Endothelial cell of umbilical vein (primary cell): Measurements from ENCODE around the gene RNF43. TPM values are rescaled to one million over a fixed set of nuclear protein-coding genes. Genes with fewer than 3 reads are reported as not detected.

Experiments
- BruUV-seq: library from RNA; stranded (reverse); fragments of 400-500 nt; replicated peaks from 2 replicates; lab custom pipeline; 2021; lab: Mats Ljungman, UMichigan
- CTCF ChIA-PET: fragments of 300-600, 350-600 bp; sonication (Branson Sonifier 250); formaldehyde crosslinking; loops from one replicate; lab custom pipeline; 2021; ENCODE audit warnings: antibody characterized with exemption, inconsistent platforms; lab: Charles Lee
- POLR2A ChIA-PET: fragments of 300-600, 350-600 bp; sonication (Branson Sonifier 250); formaldehyde crosslinking; loops from one replicate; lab custom pipeline; 2021; ENCODE audit warnings: antibody characterized with exemption, inconsistent platforms; lab: Charles Lee
- DNase-seq: peaks from one replicate; pipeline ENCODE4 v3.0.0-alpha.2; 2011; ENCODE audit warnings: low read depth, low spot score
- FAIRE-seq: peaks from 2 replicates; lab custom pipeline; 2011; peaks lifted over from hg19 to GRCh38; lab: Jason Lieb, UNC
- H2AFZ ChIP-seq: 2 replicates; pipeline ENCODE4 v1.6.0; 2012; ENCODE audit warnings: low read depth, low read length, control low read depth, inconsistent platforms
- H3K27ac ChIP-seq: 2 replicates; pipeline ENCODE4 v1.5.1; 2011; ENCODE audit warnings: low read depth, mild to moderate bottlenecking, control low read depth, low read length, moderate library complexity; ENCODE audit not compliant: insufficient read depth
- H3K27me3 ChIP-seq, 2 experiments: 2 replicates each; pipeline versions ENCODE4 v1.6.0 to v1.6.1; 2011; ENCODE audit warnings: low read length in 2 of 2, mixed read lengths in 1 of 2; ENCODE audit not compliant: control insufficient read depth in 2 of 2, insufficient read depth in 2 of 2
- H3K36me3 ChIP-seq, 2 experiments: 2 replicates in 1 of 2; 3 replicates in 1 of 2; pipeline ENCODE4 v1.5.1; 2011; ENCODE audit warnings: low read length in 2 of 2, mild to moderate bottlenecking in 1 of 2, moderate library complexity in 1 of 2; ENCODE audit not compliant: control insufficient read depth in 2 of 2, insufficient read depth in 2 of 2; ENCODE audit errors: extremely low read depth in 1 of 2
- H3K4me1 ChIP-seq: 3 replicates; pipeline ENCODE4 v1.5.1; 2011; ENCODE audit warnings: mild to moderate bottlenecking, low read length; ENCODE audit not compliant: control insufficient read depth, insufficient read depth; ENCODE audit errors: extremely low read depth
- H3K4me2 ChIP-seq: 2 replicates; pipeline ENCODE4 v1.6.1; 2011; ENCODE audit warnings: low read length, control low read depth, mixed read lengths; ENCODE audit not compliant: insufficient read depth
- H3K4me3 ChIP-seq, 3 experiments: fragments of 200-600 bp in 1 of 3; sonication (generic), shearing (Covaris generic) in 1 of 3; replicated peaks in 1 of 3; 2 replicates each; pipeline ENCODE4 v1.5.1; 2011 to 2016; ENCODE audit warnings: control low read depth in 3 of 3, low read length in 3 of 3, mild to moderate bottlenecking in 2 of 3, inconsistent platforms in 1 of 3, low read depth in 1 of 3, moderate library complexity in 1 of 3; ENCODE audit not compliant: insufficient read depth in 1 of 3
- H3K79me2 ChIP-seq: 2 replicates; pipeline ENCODE4 v1.6.0; 2012; ENCODE audit warnings: low read length, inconsistent platforms; ENCODE audit not compliant: control insufficient read depth, insufficient read depth
- H3K9ac ChIP-seq: replicated peaks from 2 replicates; pipeline ENCODE3; 2011; ENCODE audit warnings: low read length, control low read depth; ENCODE audit not compliant: insufficient read depth; ENCODE audit errors: extremely low read depth
- H3K9me1 ChIP-seq: replicated peaks from 3 replicates; pipeline ENCODE4 v1.6.0; 2011; ENCODE audit warnings: mild to moderate bottlenecking, low read length; ENCODE audit not compliant: control insufficient read depth, insufficient read depth; ENCODE audit errors: extremely low read depth
- H3K9me3 ChIP-seq: replicated peaks from 2 replicates; pipeline ENCODE4 v1.5.1; 2012; ENCODE audit warnings: low read length, inconsistent platforms; ENCODE audit not compliant: control insufficient read depth, insufficient read depth
- H4K20me1 ChIP-seq: replicated peaks from 2 replicates; pipeline ENCODE3; 2011; ENCODE audit warnings: mild to moderate bottlenecking, low read length; ENCODE audit not compliant: control insufficient read depth, insufficient read depth; ENCODE audit errors: extremely low read depth
- CTCF ChIP-seq, 2 donors: IDR thresholded peaks; 1 replicate in 1 of 2; 2 replicates in 1 of 2; pipeline ENCODE4 v1.5.1; 2011; ENCODE audit warnings: low read length in 2 of 2, mild to moderate bottlenecking in 2 of 2, moderate library complexity in 2 of 2, control low read depth in 1 of 2, inconsistent platforms in 1 of 2, low read depth in 1 of 2; ENCODE audit not compliant: insufficient read depth in 1 of 2; ENCODE audit errors: extremely low read depth in 1 of 2
- EZH2 ChIP-seq: IDR thresholded peaks from 2 replicates; pipeline ENCODE4 v1.6.1; 2012; ENCODE audit warnings: borderline replicate concordance, low read depth, mild to moderate bottlenecking, moderate library complexity, low read length, inconsistent platforms; ENCODE audit not compliant: severe bottlenecking
- FOS ChIP-seq: IDR thresholded peaks from 2 replicates; pipeline ENCODE4 v1.6.1; 2011; ENCODE audit warnings: mild to moderate bottlenecking, low read length, moderate library complexity, borderline replicate concordance; ENCODE audit not compliant: insufficient read depth
- GATA2 ChIP-seq: IDR thresholded peaks from 2 replicates; pipeline ENCODE4 v1.7.0; 2011; ENCODE audit warnings: low read depth, mild to moderate bottlenecking, moderate library complexity, mixed read lengths, low read length; ENCODE audit not compliant: insufficient read length, insufficient read depth
- JUN ChIP-seq: IDR thresholded peaks from 2 replicates; pipeline ENCODE4 v1.6.1; 2011; ENCODE audit warnings: borderline replicate concordance, low read depth; ENCODE audit not compliant: insufficient read length, insufficient read depth
- MAX ChIP-seq: IDR thresholded peaks from 2 replicates; pipeline ENCODE4 v1.6.1; 2011; ENCODE audit not compliant: insufficient read depth, insufficient read length
- MYC ChIP-seq: IDR thresholded peaks from one replicate; pipeline ENCODE4 v1.6.1; 2011; ENCODE audit warnings: mild to moderate bottlenecking, low read depth, low read length
- POLR2A ChIP-seq: IDR thresholded peaks from 2 replicates; pipeline ENCODE4 v1.6.1; 2012; ENCODE audit warnings: low read depth, mild to moderate bottlenecking, control low read depth, low read length
- POLR2AphosphoS5 ChIP-seq: IDR thresholded peaks from 2 replicates; pipeline ENCODE4 v1.6.1; 2012; ENCODE audit warnings: low read depth, mild to moderate bottlenecking, control low read depth, low read length, moderate library complexity; ENCODE audit not compliant: insufficient read depth
- dilution Hi-C: fragments of 300-500 bp; cut with MboI; formaldehyde crosslinking; loops from one replicate; pipeline ENCODE4 v1.15.0; 2019; ENCODE audit warnings: low sequenced_read_pairs; ENCODE audit not compliant: extremely low pct_ligation_motif_present
- intact Hi-C: fragments of 100-400 bp; cut with micrococcal nuclease; formaldehyde crosslinking; loops from one replicate; pipeline ENCODE4 v1.10.0; 2022
- polyA plus RNA-seq, 4 experiments: library from polyadenylated mRNA; depleted of rRNA in 3 of 4; stranded (reverse) in 3 of 4; unstranded in 1 of 4; fragments of >200 nt; gene quantifications; 2 replicates each; pipeline versions ENCODE4 v1.2.1 to v1.2.3, GENCODE V29; 2011 to 2012; ENCODE audit warnings: missing spikeins in 1 of 4
- total RNA-seq: library from RNA; stranded (reverse); gene quantifications from 2 replicates; pipeline ENCODE4 v1.2.3, GENCODE V29; 2021

Gene RNF43
- total and polyA plus RNA-seq, 2 donors (not counting 3 experiments of a cell fraction or from before 2014, with no cell fraction given), result not detected

- Histone ChIP-seq H3K9ac (no peak overlapping the region), H3K4me2 (no peak overlapping the region), H3K27ac (no peak overlapping the region), H3K4me3 (no peak overlapping the region), H4K20me1 (no peaks in the 10 kb centered on the region), H3K27me3 (peaks cover 6 to 10% of the 10 kb centered on the region in 2 experiments), H3K79me2 (no peaks in the 10 kb centered on the region), H3K9me3 (no peaks in the 10 kb centered on the region), H3K4me1 (no peaks in the 10 kb centered on the region), H3K9me1 (no peaks in the 10 kb centered on the region), H2AFZ (no peak overlapping the region), H3K36me3 (no peaks in the 10 kb centered on the region)
- ChIA-PET POLR2A (no interaction called here), CTCF (no interaction called here)
- intact Hi-C loops, result no loop called here
- dilution Hi-C loops, result no loop called here
- BruUV-seq, result no TSS peak
- DNase-seq (no peak), FAIRE-seq (no peak)
- TF ChIP-seq JUN (no peak), POLR2AphosphoS5 (no peak), MAX (no peak), GATA2 (no peak), FOS (no peak), EZH2 (no peak), POLR2A (no peak), MYC (no peak), CTCF (IDR thresholded peaks at IDR 0.05; ENCODE audit: extremely low read depth in 1 of 2, insufficient read depth in 1 of 2, low read depth in 1 of 2, low read length in 2 of 2) (no peak)
Observed at GRCh38 chr17:58376472-58377000, 40.8 kb downstream of the RNF43 start.
